Naive thymus-derived CD8-positive, alpha-beta T cell (primary cell): ENCODE measurements around the gene LRMDA. TPM values are rescaled to one million over a fixed set of nuclear protein-coding genes. Genes with fewer than 3 reads are reported as not detected.

Experiments
- ATAC-seq, 2 donors: fragments of 150-1000 bp; cut with Tn5 transposase in 1 of 2; sonication (Bioruptor Pico), chemical (Tn5 transposase) in 1 of 2; 1 replicate in 1 of 2; 2 replicates in 1 of 2; pipeline ENCODE4 v1.10.0; 2021; ENCODE audit warnings: mild to moderate bottlenecking in 2 of 2, moderate library complexity in 2 of 2
- POLR2A ChIA-PET: fragments of 350-600 bp; sonication (Branson Sonifier 250); formaldehyde crosslinking; loops from one replicate; lab custom pipeline; 2021; ENCODE audit warnings: antibody characterized with exemption; lab: Charles Lee
- DNase-seq, 10 donors: peaks; one replicate each; pipeline versions ENCODE4 v3.0.0 to v3.0.0-alpha.2; 2020 to 2022
- H3K27ac Mint-ChIP-seq, 10 donors: one replicate each; pipeline ENCODE4 v1.8.0; 2020 to 2022; ENCODE audit warnings: mild to moderate bottlenecking in 10 of 10, mixed read lengths in 10 of 10, moderate library complexity in 4 of 10, inconsistent platforms in 1 of 10
- H3K27me3 Mint-ChIP-seq, 5 donors: one replicate each; pipeline ENCODE4 v1.8.0; 2021 to 2022; ENCODE audit warnings: mixed read lengths in 5 of 5
- H3K36me3 Mint-ChIP-seq, 3 donors: one replicate each; pipeline ENCODE4 v1.8.0; 2020 to 2022; ENCODE audit warnings: mixed read lengths in 3 of 3, mild to moderate bottlenecking in 2 of 3, inconsistent platforms in 1 of 3
- H3K4me1 Mint-ChIP-seq, 4 donors: one replicate each; pipeline ENCODE4 v1.8.0; 2021 to 2022; ENCODE audit warnings: mixed read lengths in 4 of 4
- H3K4me3 Mint-ChIP-seq, 10 donors: one replicate each; pipeline ENCODE4 v1.8.0; 2020 to 2022; ENCODE audit warnings: mild to moderate bottlenecking in 10 of 10, mixed read lengths in 10 of 10, moderate library complexity in 6 of 10, inconsistent platforms in 1 of 10
- H3K9me3 Mint-ChIP-seq, 9 donors: one replicate each; pipeline ENCODE4 v1.8.0; 2020 to 2022; ENCODE audit warnings: mixed read lengths in 9 of 9, mild to moderate bottlenecking in 3 of 9, inconsistent platforms in 1 of 9, moderate library complexity in 1 of 9
- polyA plus RNA-seq, 3 donors: library from polyadenylated mRNA; unstranded; fragments of 300-500 nt; fragmentation: Illumina TruSeq; gene quantifications; one replicate each; pipeline ENCODE4 v1.2.3, GENCODE V29; 2021
- total RNA-seq, 8 experiments: library from RNA in 2 of 8; stranded (reverse) in 2 of 8; gene quantifications; one replicate each; pipeline ENCODE4 v1.2.3 and lab custom pipeline; 2021 to 2026

LRMDA gene
- total and polyA plus RNA-seq, 5 experiments from 2014 or later = not detected

DNA sequence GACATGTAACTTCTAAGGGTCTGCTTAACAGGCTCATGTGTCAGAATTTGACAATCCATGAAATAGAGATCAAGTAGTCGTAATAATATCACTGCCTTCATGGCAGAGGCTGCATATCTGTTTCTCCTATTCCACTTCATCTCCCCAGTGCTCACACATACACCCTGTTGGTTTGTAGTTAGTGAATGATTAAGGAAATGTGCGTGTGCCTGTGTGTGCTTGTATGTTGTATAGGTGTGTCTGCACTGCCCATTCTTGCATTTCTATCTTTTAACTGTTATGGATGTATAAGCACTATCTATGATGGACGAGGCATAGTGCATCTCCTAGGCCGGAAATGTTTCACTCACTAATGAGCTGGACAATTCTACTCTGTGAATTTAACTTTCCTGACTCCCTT is 985.2 kb downstream of the LRMDA start:
- POLR2A ChIA-PET = no interaction called here
- Mint-ChIP-seq H3K4me1 (no peaks in the 10 kb centered on the region), H3K27me3 (peaks cover 0 to 3% (median 0%) of the 10 kb centered on the region in 5 donors), H3K27ac (no peak overlapping the region), H3K9me3 (peaks cover 0 to 22% (median 6%) of the 10 kb centered on the region in 9 donors), H3K4me3 (no peak overlapping the region), H3K36me3 (no peaks in the 10 kb centered on the region)
- no peak for DNase-seq
- ATAC-seq = no peak

GRCh38 chr10:76420725-76421124 is 989.3 kb downstream of the LRMDA start:
- Mint-ChIP-seq H3K27ac (no peak overlapping the region), H3K27me3 (peaks cover 0 to 1% (median 0%) of the 10 kb centered on the region in 5 donors), H3K4me3 (no peak overlapping the region), H3K4me1 (no peaks in the 10 kb centered on the region), H3K9me3 (peaks cover 0 to 16% (median 0%) of the 10 kb centered on the region in 9 donors), H3K36me3 (no peaks in the 10 kb centered on the region)
- POLR2A ChIA-PET = no interaction called here
- ATAC-seq = no peak
- no peak for DNase-seq

DNA sequence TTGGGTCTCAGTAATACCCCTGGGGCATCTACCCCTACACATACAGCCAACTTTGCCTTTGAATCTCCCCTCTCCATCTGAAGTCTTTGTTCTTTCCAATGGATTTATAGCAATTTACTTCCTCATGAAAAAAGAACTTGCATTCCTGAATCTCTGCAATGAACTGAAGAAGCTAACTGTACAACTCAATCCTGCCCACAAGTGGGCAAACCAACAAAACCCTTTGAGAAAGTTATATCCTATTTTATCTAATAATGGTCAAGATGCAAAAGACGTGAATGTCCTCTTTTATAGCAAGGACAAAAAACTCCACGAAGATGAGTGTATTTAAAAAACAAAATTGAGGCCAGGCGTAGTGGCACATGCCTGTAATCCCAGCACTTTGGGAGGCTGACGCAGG is 991.3 kb downstream of the LRMDA start:
- no peak for ATAC-seq
- Mint-ChIP-seq H3K27me3 (peaks cover 0 to 3% (median 0%) of the 10 kb centered on the region in 5 donors), H3K9me3 (peaks cover 0 to 16% (median 0%) of the 10 kb centered on the region in 9 donors)

GRCh38 chr10:76428551-76429367 is 997.3 kb downstream of the LRMDA start:
- Mint-ChIP-seq H3K27me3 (peaks cover 0 to 4% (median 3%) of the 10 kb centered on the region in 5 donors), H3K36me3 (peaks cover 0 to 4% (median 0%) of the 10 kb centered on the region in 3 donors), H3K4me1 (no peaks in the 10 kb centered on the region), H3K9me3 (peaks cover 0 to 7% (median 0%) of the 10 kb centered on the region in 9 donors), H3K4me3 (no peak overlapping the region), H3K27ac (peak overlapping the region in 1 of 10 donors; percentile 21)
- DNase-seq (no peak), ATAC-seq (no peak)
- POLR2A ChIA-PET = no interaction called here

More for the DNA sequence above, 991.3 kb downstream of the LRMDA start:
- Mint-ChIP-seq H3K36me3 (no peaks in the 10 kb centered on the region), H3K4me1 (no peaks in the 10 kb centered on the region), H3K4me3 (no peak overlapping the region), H3K27ac (no peak overlapping the region)
- POLR2A ChIA-PET = no interaction called here
- no peak for DNase-seq

DNA sequence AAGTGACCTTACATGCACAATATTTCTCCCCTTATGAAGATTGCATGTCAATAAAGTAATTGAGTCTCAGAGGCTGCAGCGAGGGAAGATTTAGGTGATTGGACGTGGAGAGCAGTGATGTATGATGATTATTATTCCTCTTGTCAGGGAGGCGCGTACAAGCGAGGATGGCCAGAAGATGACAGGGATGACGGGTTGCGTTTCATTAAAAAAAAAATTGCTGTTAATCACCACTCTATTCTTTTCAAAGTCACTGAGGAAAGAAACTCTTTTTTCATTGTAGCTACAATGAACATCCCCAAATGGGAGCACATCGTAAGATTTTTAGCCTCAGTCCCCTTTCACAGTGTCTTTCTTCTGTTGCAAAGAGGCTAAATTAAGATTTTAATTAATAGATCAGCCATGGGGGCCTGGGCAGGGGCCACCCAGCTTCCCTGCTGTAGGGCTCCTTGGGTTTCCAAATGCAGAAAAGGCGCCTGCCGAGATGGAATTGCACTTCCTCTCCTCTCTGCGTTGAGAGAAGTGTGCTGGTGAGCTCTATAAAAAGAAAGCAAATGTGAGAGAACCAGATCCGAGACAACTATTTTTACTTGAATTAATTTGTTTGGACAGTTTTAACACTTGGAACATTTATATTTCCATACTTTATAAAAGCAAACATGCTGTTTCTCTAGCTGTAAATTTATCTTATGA is 998.1 kb downstream of the LRMDA start:
- POLR2A ChIA-PET = no interaction called here
- Mint-ChIP-seq H3K27ac (no peak overlapping the region), H3K4me1 (no peaks in the 10 kb centered on the region), H3K36me3 (peaks cover 0 to 4% (median 0%) of the 10 kb centered on the region in 3 donors), H3K9me3 (peaks cover 0 to 7% (median 0%) of the 10 kb centered on the region in 9 donors), H3K27me3 (peaks cover 0 to 8% (median 3%) of the 10 kb centered on the region in 5 donors), H3K4me3 (no peak overlapping the region)
- DNase-seq (no peak), ATAC-seq (no peak)

- Mint-ChIP-seq H3K36me3 (peaks cover 0 to 4% (median 0%) of the 10 kb centered on the region in 3 donors), H3K4me3 (no peak overlapping the region), H3K9me3 (peaks cover 0 to 7% (median 0%) of the 10 kb centered on the region in 9 donors), H3K27ac (no peak overlapping the region), H3K27me3 (peaks cover 0 to 9% (median 3%) of the 10 kb centered on the region in 5 donors), H3K4me1 (no peaks in the 10 kb centered on the region)
- DNase-seq = no peak
- POLR2A ChIA-PET = no interaction called here
- ATAC-seq = no peak
These were observed 998.7 kb downstream of the LRMDA start for GRCh38 chr10:76430061-76430645.

DNA sequence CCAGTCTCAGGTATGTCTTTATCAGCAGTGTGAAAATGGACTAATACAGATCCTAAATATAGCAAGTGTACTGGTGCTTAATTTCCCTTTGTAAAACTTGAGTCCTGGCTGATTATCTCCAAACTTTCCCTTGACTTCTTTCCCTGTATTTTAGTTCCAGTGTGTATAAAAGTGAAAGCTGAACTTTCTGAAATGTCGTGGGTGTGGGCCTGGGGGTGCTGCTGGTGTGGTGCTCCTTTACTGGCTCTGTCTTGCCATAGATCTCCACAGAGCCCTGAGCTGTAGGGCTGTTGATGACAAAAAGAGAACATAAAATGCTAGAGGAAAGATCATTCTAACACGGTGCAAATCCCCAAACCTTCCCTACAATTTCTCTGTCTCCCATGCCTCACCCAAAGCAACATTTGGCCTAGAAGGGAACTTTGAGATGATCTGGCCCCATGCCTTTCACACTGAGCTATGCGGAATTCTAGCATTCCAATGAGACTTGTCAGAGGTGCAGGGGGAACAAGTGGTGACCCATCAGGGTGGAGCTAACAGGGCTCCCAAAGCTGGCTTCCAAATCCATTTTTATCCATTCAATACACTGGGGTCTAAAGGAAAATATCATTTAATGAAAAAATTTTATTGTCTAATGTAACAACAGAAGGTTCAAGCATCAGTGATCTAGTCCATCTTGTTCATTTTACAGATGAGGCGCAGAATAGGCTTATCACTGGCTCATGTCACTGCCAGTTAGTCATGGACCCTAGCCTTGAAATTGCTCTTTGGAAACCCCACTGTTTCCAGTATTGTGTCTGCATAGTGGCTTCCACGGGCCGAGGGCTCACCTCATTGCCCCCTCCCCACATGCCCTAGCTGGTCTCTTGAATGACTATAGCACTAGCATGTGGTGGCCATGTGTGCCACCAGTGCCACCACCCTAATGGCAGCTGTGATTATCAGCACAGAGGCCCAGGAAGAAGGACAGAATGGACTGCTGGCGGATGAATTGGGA is 1000.9 kb downstream of the LRMDA start:
- H3K36me3 Mint-ChIP-seq = peaks cover 0 to 4% (median 0%) of the 10 kb centered on the region in 3 donors
- ATAC-seq (no peak), DNase-seq (no peak)
- no peaks in the 10 kb centered on the region for H3K4me1 Mint-ChIP-seq
- H3K27ac Mint-ChIP-seq = no peak overlapping the region
- H3K9me3 Mint-ChIP-seq = peaks cover 0 to 3% (median 0%) of the 10 kb centered on the region in 9 donors
- H3K4me3 Mint-ChIP-seq = no peak overlapping the region
- peaks cover 0 to 12% (median 0%) of the 10 kb centered on the region in 5 donors for H3K27me3 Mint-ChIP-seq
- POLR2A ChIA-PET = no interaction called here

DNA sequence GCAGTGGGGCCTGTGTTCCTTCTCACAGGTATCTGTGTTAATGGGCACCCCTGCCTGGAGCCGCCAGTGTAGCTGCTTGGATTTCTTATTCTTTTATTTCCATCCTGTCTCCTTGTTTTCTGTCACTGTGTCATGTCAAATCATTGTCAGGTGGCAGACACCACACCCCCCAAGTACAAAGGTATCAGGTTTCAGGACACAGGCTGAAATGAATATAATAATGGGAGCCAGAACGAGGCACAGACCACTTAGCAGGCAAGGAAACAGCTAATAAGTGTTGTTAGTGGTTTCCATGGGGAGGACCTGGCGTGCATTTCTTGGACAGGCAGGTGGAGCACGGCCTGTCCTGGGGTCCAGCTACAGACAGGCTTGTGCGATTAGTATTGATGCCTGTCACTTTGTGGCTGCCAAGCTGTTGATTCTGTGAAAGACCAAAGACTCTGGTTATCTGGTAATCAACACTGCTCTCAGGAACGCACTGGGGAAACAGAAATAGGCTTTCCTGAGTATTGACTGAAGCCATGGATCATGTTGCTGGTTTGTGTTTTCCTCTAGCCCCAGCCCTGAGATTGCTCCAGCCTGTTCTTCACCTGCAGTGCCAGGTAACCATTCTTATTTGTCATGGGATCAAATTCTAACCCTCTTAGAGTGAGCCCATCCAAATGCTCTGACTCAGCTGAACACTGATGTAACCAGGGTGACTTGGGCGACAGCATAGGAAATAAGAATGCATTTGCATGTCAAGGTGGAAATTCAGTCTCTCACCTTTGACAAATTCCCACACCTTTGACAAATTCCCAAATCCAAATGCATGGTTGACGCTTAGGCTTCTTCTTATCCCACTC is 1002.0 kb downstream of the LRMDA start:
- peaks cover 0 to 4% (median 0%) of the 10 kb centered on the region in 3 donors for H3K36me3 Mint-ChIP-seq
- no peaks in the 10 kb centered on the region for H3K4me1 Mint-ChIP-seq
- ATAC-seq (no peak), DNase-seq (no peak)
- H3K4me3 Mint-ChIP-seq = no peak overlapping the region
- POLR2A ChIA-PET = no interaction called here
- no peak overlapping the region for H3K27ac Mint-ChIP-seq
- peaks cover 0 to 12% (median 0%) of the 10 kb centered on the region in 5 donors for H3K27me3 Mint-ChIP-seq
- peaks cover 0 to 4% (median 0%) of the 10 kb centered on the region in 9 donors for H3K9me3 Mint-ChIP-seq

- Mint-ChIP-seq H3K27me3 (peaks cover 0 to 9% (median 0%) of the 10 kb centered on the region in 5 donors), H3K9me3 (peaks cover 0 to 5% (median 0%) of the 10 kb centered on the region in 9 donors), H3K4me3 (no peak overlapping the region), H3K27ac (no peak overlapping the region), H3K36me3 (no peaks in the 10 kb centered on the region), H3K4me1 (no peaks in the 10 kb centered on the region)
- ATAC-seq (no peak), DNase-seq (no peak)
- POLR2A ChIA-PET = no interaction called here
These were observed 1003.7 kb downstream of the LRMDA start for GRCh38 chr10:76435157-76435556.

- peaks cover 0 to 9% (median 0%) of the 10 kb centered on the region in 5 donors for H3K27me3 Mint-ChIP-seq
- POLR2A ChIA-PET = no interaction called here
- no peak for DNase-seq
- H3K4me3 Mint-ChIP-seq = no peak overlapping the region
- ATAC-seq = no peak
- peaks cover 0 to 5% (median 0%) of the 10 kb centered on the region in 9 donors for H3K9me3 Mint-ChIP-seq
- no peaks in the 10 kb centered on the region for H3K4me1 Mint-ChIP-seq
- no peak overlapping the region for H3K27ac Mint-ChIP-seq
- no peaks in the 10 kb centered on the region for H3K36me3 Mint-ChIP-seq
These were observed 1005.0 kb downstream of the LRMDA start for GRCh38 chr10:76436401-76436811.

GRCh38 chr10:76436981-76437380 is 1005.6 kb downstream of the LRMDA start:
- Mint-ChIP-seq H3K4me1 (no peaks in the 10 kb centered on the region), H3K36me3 (no peaks in the 10 kb centered on the region), H3K9me3 (peaks cover 0 to 6% (median 0%) of the 10 kb centered on the region in 9 donors), H3K4me3 (no peak overlapping the region), H3K27me3 (peaks cover 0 to 9% (median 0%) of the 10 kb centered on the region in 5 donors), H3K27ac (no peak overlapping the region)
- DNase-seq (no peak), ATAC-seq (no peak)
- POLR2A ChIA-PET = no interaction called here
